OCI-LY7 (cell line): ENCODE data around the gene CBR3.

Experiments
- CTCF ChIP-seq: fragments of 200-600 bp; sonication (generic); conservative IDR thresholded peaks from 2 replicates; pipeline ENCODE4 v1.5.1; 2014; ENCODE audit warnings: mild to moderate bottlenecking, antibody characterized with exemption, low read length, moderate library complexity, mixed read lengths
- EZH2phosphoT487 ChIP-seq: fragments of 200-600 bp; sonication (generic); IDR thresholded peaks from 2 replicates; pipeline ENCODE4 v1.6.1; 2018; ENCODE audit warnings: low read depth, borderline replicate concordance, mild to moderate bottlenecking, mixed run types, antibody characterized with exemption, low read length, moderate library complexity, mixed read lengths

- TF ChIP-seq CTCF = no peak
- no peak for TF ChIP-seq EZH2phosphoT487
These were observed 22.2 kb downstream of the CBR3 start, which contains the start of gene DOP1B for GRCh38 chr21:36156815-36157670.
